A549 (cell line): Measurements from ENCODE around the gene GOLGA3. TPM values are rescaled to one million over a fixed set of nuclear protein-coding genes. Genes with fewer than 3 reads are reported as not detected.

Source experiments
- ATAC-seq, 2 experiments: fragments of 200-7000 bp in 1 of 2; fragments of >200 bp in 1 of 2; cut with Nextera tagmentation in 1 of 2; cut with Tn5 transposase in 1 of 2; 3 replicates each; pipeline versions ENCODE4 v1.8.0 to v1.9.1; 2018 to 2020; ENCODE audit warnings: mild to moderate bottlenecking in 1 of 2, moderate library complexity in 1 of 2
- CTCF ChIA-PET: fragments of 300-600 bp; sonication (Branson Sonifier 250); formaldehyde crosslinking; extraction: SDS; loops from one replicate; lab custom pipeline; 2021; ENCODE audit warnings: antibody characterized with exemption, inconsistent platforms; lab: Yijun Ruan, JAX
- POLR2A ChIA-PET: fragments of 350-600 bp; formaldehyde crosslinking; extraction: SDS; loops from one replicate; lab custom pipeline; 2021; ENCODE audit warnings: antibody characterized with exemption, inconsistent platforms; lab: Yijun Ruan, JAX
- DNase-seq, 2 experiments: peaks; one replicate each; pipeline versions ENCODE4 v3.0.0 to v3.0.0-alpha.2; 2011 to 2016; ENCODE audit warnings: low read depth in 1 of 2, low spot score in 1 of 2
- FAIRE-seq: peaks from 2 replicates; lab custom pipeline; 2011; peaks lifted over from hg19 to GRCh38; lab: Jason Lieb, UNC
- H3K27ac ChIP-seq, 2 experiments: fragments of >200 bp; sonication (Bioruptor Twin); formaldehyde crosslinking; 3 replicates each; pipeline ENCODE4 v1.5.1; 2016 to 2017
- H3K4me1 ChIP-seq: fragments of >200 bp; sonication (Bioruptor Twin); formaldehyde crosslinking; 3 replicates; pipeline ENCODE4 v1.6.1; 2016
- H3K4me2 ChIP-seq: fragments of >200 bp; sonication (Bioruptor Twin); formaldehyde crosslinking; 3 replicates; pipeline ENCODE4 v1.6.1; 2016
- H3K4me3 ChIP-seq: fragments of >200 bp; sonication (Bioruptor Twin); formaldehyde crosslinking; 3 replicates; pipeline ENCODE4 v1.5.1; 2016
- H3K9me3 ChIP-seq: fragments of >200 bp; sonication (Bioruptor Twin); formaldehyde crosslinking; 3 replicates; pipeline ENCODE4 v1.6.1; 2016
- ATOH8 ChIP-seq: fragments of 250-450 bp; sonication (Bioruptor Pico); IDR thresholded peaks from 2 replicates; pipeline ENCODE4 v1.5.0; 2020; ENCODE audit warnings: low read depth, mild to moderate bottlenecking, moderate library complexity
- BHLHE40 ChIP-seq: IDR thresholded peaks from 2 replicates; pipeline ENCODE4 v1.6.1; 2012; ENCODE audit warnings: low read depth, low read length, inconsistent platforms
- CTCF ChIP-seq: fragments of >200 bp; sonication (Bioruptor Twin); formaldehyde crosslinking; IDR thresholded peaks from 3 replicates; pipeline ENCODE4 v1.5.1; 2016
- E2F6 ChIP-seq: IDR thresholded peaks from 2 replicates; pipeline ENCODE4 v1.6.1; 2012; ENCODE audit warnings: low read depth, borderline replicate concordance
- ESRRA ChIP-seq: fragments of 150-350 bp; IDR thresholded peaks from 2 replicates; pipeline ENCODE4 v1.6.1; 2014; ENCODE audit warnings: mild to moderate bottlenecking, low read length, borderline replicate concordance
- FOSB ChIP-seq: fragments of 250-450 bp; sonication (Bioruptor Pico); IDR thresholded peaks from 2 replicates; pipeline ENCODE4 v1.5.0; 2020; ENCODE audit warnings: mild to moderate bottlenecking, moderate library complexity
- HDAC2 ChIP-seq: fragments of 200-600 bp; sonication (generic); IDR thresholded peaks from 2 replicates; pipeline ENCODE4 v1.6.1; 2016
- HMGXB4 ChIP-seq: fragments of 250-450 bp; sonication (Bioruptor Pico); IDR thresholded peaks from 2 replicates; pipeline ENCODE4 v1.5.0; 2021; ENCODE audit warnings: mild to moderate bottlenecking, moderate library complexity, borderline replicate concordance
- HOXB13 ChIP-seq: fragments of 250-450 bp; sonication (Bioruptor Pico); IDR thresholded peaks from 2 replicates; pipeline ENCODE4 v1.5.0; 2020; ENCODE audit warnings: low read depth, mild to moderate bottlenecking, moderate library complexity
- MAZ ChIP-seq: fragments of 150-350 bp; IDR thresholded peaks from 2 replicates; pipeline ENCODE4 v1.6.1; 2014; ENCODE audit warnings: antibody characterized with exemption, low read depth, low read length, borderline replicate concordance
- POLR2A ChIP-seq: IDR thresholded peaks from 2 replicates; pipeline ENCODE4 v1.6.1; 2012; ENCODE audit warnings: mild to moderate bottlenecking, low read length
- POLR2AphosphoS2 ChIP-seq: conservative IDR thresholded peaks from 2 replicates; pipeline ENCODE4 v1.6.1; 2012; ENCODE audit warnings: low read length, improper control_type of control experiment, inconsistent platforms
- RARB ChIP-seq: fragments of 250-450 bp; sonication (Bioruptor Pico); IDR thresholded peaks from 2 replicates; pipeline ENCODE4 v1.8.0; 2021; ENCODE audit warnings: mild to moderate bottlenecking, moderate library complexity
- RNF2 ChIP-seq: fragments of 200-600 bp; sonication (generic); IDR thresholded peaks from 2 replicates; pipeline ENCODE4 v1.6.1; 2016; ENCODE audit warnings: low read depth, mild to moderate bottlenecking, antibody characterized with exemption, moderate library complexity, borderline replicate concordance
- ZSCAN20 ChIP-seq: fragments of 250-450 bp; sonication (Bioruptor Pico); IDR thresholded peaks from 2 replicates; pipeline ENCODE4 v1.8.0; 2022; ENCODE audit warnings: mild to moderate bottlenecking, moderate library complexity
- WGBS: methylation state at CpG from one replicate; pipeline ENCODE4 v1.1.6; 2017; ENCODE audit errors: missing lambda C conversion rate; 5-methylcytosine and 5-hydroxymethylcytosine counted together
- polyA plus RNA-seq, 4 experiments: library from polyadenylated mRNA; depleted of rRNA in 3 of 4; stranded (reverse); fragments of >200 nt; fragmentation: RNase III in 1 of 4; extraction: RNeasy Plus Mini Kit Qiagen cat#74134 plus additional on column Dnase treatment in 1 of 4; gene quantifications; 2 replicates in 3 of 4; 3 replicates in 1 of 4; pipeline ENCODE4 v1.2.3, GENCODE V29; 2011 to 2017

Gene GOLGA3
- polyA plus RNA-seq, 2 of the 4 experiments (the other 2 are of a cell fraction): 23.0 to 25.5 TPM

- DNase-seq (no peak), FAIRE-seq (no peak), ATAC-seq (no peak)
- WGBS: 99% methylated on average over 7 of the region's 11 CpGs
- POLR2A ChIA-PET: no interaction called here
- Histone ChIP-seq H3K9me3 (peaks cover 13% of the 10 kb centered on the region; the same call in 1 of the 3 replicates), H3K4me1 (no peaks in the 10 kb centered on the region), H3K27ac (no peak overlapping the region), H3K4me3 (no peak overlapping the region), H3K4me2 (no peak overlapping the region)
- CTCF ChIA-PET: no interaction called here
- TF ChIP-seq POLR2A (no peak), HMGXB4 (CRISPR knock-in tag) (no peak), ATOH8 (CRISPR knock-in tag) (no peak)
Measured at GRCh38 chr12:132874175-132874574, 45.5 kb upstream of the GOLGA3 start.

GRCh38 chr12:132873724-132874123, 45.1 kb upstream of the GOLGA3 start:
- no peak overlapping the region for H3K4me3 ChIP-seq
- ChIA-PET CTCF (no interaction called here), POLR2A (no interaction called here)
- no peaks in the 10 kb centered on the region for H3K4me1 ChIP-seq
- no peak for FAIRE-seq
- peaks cover 13% of the 10 kb centered on the region; the same call in 1 of the 3 replicates for H3K9me3 ChIP-seq
- ATAC-seq: no peak
- H3K4me2 ChIP-seq: no peak overlapping the region
- no peak for TF ChIP-seq RNF2
- TF ChIP-seq HDAC2: no peak
- TF ChIP-seq FOSB: no peak
- no peak for TF ChIP-seq POLR2AphosphoS2
- TF ChIP-seq ZSCAN20 (CRISPR knock-in tag): no peak
- no peak for TF ChIP-seq ATOH8 (CRISPR knock-in tag)
- TF ChIP-seq MAZ: no peak
- no peak for TF ChIP-seq ESRRA
- no peak for TF ChIP-seq HOXB13 (CRISPR knock-in tag)
- TF ChIP-seq RARB (CRISPR knock-in tag): no peak
- TF ChIP-seq, all 56 proteins: peak for 0
- no peak for DNase-seq
- WGBS: 90% methylated on average over 10 of the region's 10 CpGs
- no peak overlapping the region for H3K27ac ChIP-seq

GRCh38 chr12:132872975-132873421, 44.3 kb upstream of the GOLGA3 start:
- DNase-seq (no peak), FAIRE-seq (no peak), ATAC-seq (peak in 1 of 2 experiments; percentile 11; a peak in 1 of 6 replicates)
- peaks cover 11% of the 10 kb centered on the region; the same call in 1 of the 3 replicates for H3K9me3 ChIP-seq
- no peak overlapping the region for H3K4me2 ChIP-seq
- TF ChIP-seq BHLHE40: no peak
- TF ChIP-seq E2F6: no peak
- TF ChIP-seq CTCF: no peak
- H3K27ac ChIP-seq: no peak overlapping the region
- H3K4me1 ChIP-seq: no peaks in the 10 kb centered on the region
- ChIA-PET CTCF (interaction anchor here (1.3 kb wide), 1 partner anchor 62 kb away, joined by 4 read pairs; no protein-coding TSS in a partner anchor), POLR2A (no interaction called here)
- H3K4me3 ChIP-seq: no peak overlapping the region
- WGBS: 93% methylated on average over 12 of the region's 12 CpGs
